IMR-90 (cell line): Measurements from ENCODE around the gene DNMT3A.

Source experiments
- CTCF ChIP-seq: conservative IDR thresholded peaks from 2 replicates; pipeline ENCODE4 v1.5.1; 2012; ENCODE audit warnings: mild to moderate bottlenecking, low read depth, low read length, improper control_type of control experiment
- ELK1 ChIP-seq: fragments of 150-350 bp; IDR thresholded peaks from 2 replicates; pipeline ENCODE4 v1.6.1; 2016; ENCODE audit warnings: low read depth, mild to moderate bottlenecking, low read length, moderate library complexity, borderline replicate concordance
- MXI1 ChIP-seq: IDR thresholded peaks from 2 replicates; pipeline ENCODE4 v1.6.1; 2012; ENCODE audit warnings: low read depth, mild to moderate bottlenecking, low read length, moderate library complexity, borderline replicate concordance
- POLR2A ChIP-seq: IDR thresholded peaks from 2 replicates; pipeline ENCODE4 v1.6.1; 2012; ENCODE audit warnings: mild to moderate bottlenecking, low read depth, low read length
- RFX5 ChIP-seq: IDR thresholded peaks from 2 replicates; pipeline ENCODE4 v1.8.0; 2012; ENCODE audit warnings: low read depth, mild to moderate bottlenecking, low read length, moderate library complexity

GRCh38 chr2:25342372-25343186 is 854 bp upstream of the DNMT3A start:
- TF ChIP-seq CTCF = peak; percentile 97
- TF ChIP-seq POLR2A = no peak
- TF ChIP-seq RFX5 = no peak
- TF ChIP-seq MXI1 = peak; percentile 62
- TF ChIP-seq ELK1 = no peak
